Measurements from ENCODE around the gene MAGEB4.

Gene MAGEB4

GRCh38 chrX:30261012-30261411 lies 19.2 kb downstream of the MAGEB4 start:
- TF ChIP-seq ZFX (IDR thresholded peaks at IDR 0.05) (no peak), CTCF (conservative IDR thresholded peaks at IDR 0.05) (no peak)
- no peak overlapping the region for H3K27ac ChIP-seq

GRCh38 chrX:30262763-30263162 lies 21.0 kb downstream of the MAGEB4 start:
- TF ChIP-seq ZFX (IDR thresholded peaks at IDR 0.05) (no peak), CTCF (conservative IDR thresholded peaks at IDR 0.05) (no peak)
- no peak overlapping the region for H3K27ac ChIP-seq

GRCh38 chrX:30270639-30271038 lies 28.8 kb downstream of the MAGEB4 start:
- H3K27ac ChIP-seq: no peak overlapping the region
- TF ChIP-seq CTCF (conservative IDR thresholded peaks at IDR 0.05) (no peak), ZFX (IDR thresholded peaks at IDR 0.05) (no peak)

- TF ChIP-seq ZFX (IDR thresholded peaks at IDR 0.05) (no peak), CTCF (conservative IDR thresholded peaks at IDR 0.05) (peak; percentile 34)
- H3K27ac ChIP-seq: no peak overlapping the region
Observed at GRCh38 chrX:30275498-30275897, 33.7 kb downstream of the MAGEB4 start.

GRCh38 chrX:30278365-30278764 lies 36.6 kb downstream of the MAGEB4 start:
- TF ChIP-seq CTCF (conservative IDR thresholded peaks at IDR 0.05): no peak
- TF ChIP-seq ZFX (IDR thresholded peaks at IDR 0.05): no peak
- no peak overlapping the region for H3K27ac ChIP-seq

- H3K27ac ChIP-seq: no peak overlapping the region
- TF ChIP-seq ZFX (IDR thresholded peaks at IDR 0.05) (no peak), CTCF (conservative IDR thresholded peaks at IDR 0.05) (no peak)
Observed at GRCh38 chrX:30280428-30280827, 38.6 kb downstream of the MAGEB4 start.

GRCh38 chrX:30282527-30282926 lies 40.7 kb downstream of the MAGEB4 start:
- H3K27ac ChIP-seq: no peak overlapping the region
- no peak for TF ChIP-seq CTCF (conservative IDR thresholded peaks at IDR 0.05)
- no peak for TF ChIP-seq ZFX (IDR thresholded peaks at IDR 0.05)
